Measurements from ENCODE around the gene NTMT1. TPM values are rescaled to one million over a fixed set of nuclear protein-coding genes. Genes with fewer than 3 reads are reported as not detected.

NTMT1 gene, protein sequence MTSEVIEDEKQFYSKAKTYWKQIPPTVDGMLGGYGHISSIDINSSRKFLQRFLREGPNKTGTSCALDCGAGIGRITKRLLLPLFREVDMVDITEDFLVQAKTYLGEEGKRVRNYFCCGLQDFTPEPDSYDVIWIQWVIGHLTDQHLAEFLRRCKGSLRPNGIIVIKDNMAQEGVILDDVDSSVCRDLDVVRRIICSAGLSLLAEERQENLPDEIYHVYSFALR
- total RNA-seq = 10 to 100 TPM; 39.3 to 51.9 TPM

GRCh38 chr9:129626079-129626624 is at the start of gene NTMT1:
TSS of gene NTMT1 (plus strand) at chr9:129626163. CDS start at chr9:129632704, 6,541 bp downstream.
- Mint-ChIP-seq H3K9me3 (no peaks in the 10 kb centered on the region), H3K4me1 (ENCODE audit: low read depth) (peaks cover 61% of the 10 kb centered on the region), H3K36me3 (ENCODE audit: insufficient read depth in 2 of 2) (peaks cover 0 to 4% of the 10 kb centered on the region in 2 donors), H3K4me3 (peak within 1 kb of the TSS; percentile 82 to 90), H3K27ac (peak within 1 kb of the TSS; percentile 96), H3K27me3 (ENCODE audit: low read depth) (peaks cover 14% of the 10 kb centered on the region)
- DNase-seq (peak; percentile 87 to 94), ATAC-seq (replicated peaks in 1 of 2) (peak; percentile 81 to 87)

- ATAC-seq (replicated peaks in 1 of 2) = no peak
- DNase-seq = no peak
- no peak overlapping the region for H3K4me3 Mint-ChIP-seq
- H3K27me3 Mint-ChIP-seq (ENCODE audit: low read depth) = peaks cover 6% of the 10 kb centered on the region
- H3K4me1 Mint-ChIP-seq (ENCODE audit: low read depth) = peaks cover 30% of the 10 kb centered on the region
- peaks cover 2 to 5% of the 10 kb centered on the region in 2 donors for H3K9me3 Mint-ChIP-seq
- peaks cover 0 to 6% of the 10 kb centered on the region in 2 donors for H3K36me3 Mint-ChIP-seq (ENCODE audit: insufficient read depth in 2 of 2)
- no peak overlapping the region for H3K27ac Mint-ChIP-seq
Observed at GRCh38 chr9:129576546-129577543, 49.1 kb upstream of the NTMT1 start.

DNA sequence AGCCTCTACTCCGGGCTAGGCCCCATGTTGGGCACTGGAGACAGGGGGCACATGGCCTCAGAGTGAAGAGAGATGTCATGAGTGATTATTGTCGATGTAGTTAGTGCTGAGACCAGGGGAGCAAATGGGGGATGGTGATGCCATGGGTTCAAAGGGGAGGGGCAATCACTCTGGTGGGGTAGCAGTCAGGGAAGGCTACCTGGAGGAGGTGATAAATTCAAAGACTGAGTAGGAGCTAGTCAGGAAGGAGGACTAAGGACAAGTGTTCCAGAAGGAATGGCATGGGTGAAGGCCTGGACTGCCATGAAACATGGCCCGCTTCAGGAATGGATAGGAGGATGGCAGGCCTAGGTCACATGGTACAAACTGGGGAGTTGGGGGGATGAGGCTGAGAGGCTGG is 46.7 kb upstream of the NTMT1 start:
- Mint-ChIP-seq H3K9me3 (peaks cover 0 to 1% of the 10 kb centered on the region in 2 donors), H3K4me1 (ENCODE audit: low read depth) (peaks cover 54% of the 10 kb centered on the region), H3K27ac (no peak overlapping the region), H3K4me3 (peak overlapping the region in 1 of 2 donors; percentile 20), H3K27me3 (ENCODE audit: low read depth) (peaks cover 6% of the 10 kb centered on the region), H3K36me3 (ENCODE audit: insufficient read depth in 2 of 2) (no peaks in the 10 kb centered on the region)
- ATAC-seq (replicated peaks in 1 of 2) = no peak
- DNase-seq = no peak

DNA sequence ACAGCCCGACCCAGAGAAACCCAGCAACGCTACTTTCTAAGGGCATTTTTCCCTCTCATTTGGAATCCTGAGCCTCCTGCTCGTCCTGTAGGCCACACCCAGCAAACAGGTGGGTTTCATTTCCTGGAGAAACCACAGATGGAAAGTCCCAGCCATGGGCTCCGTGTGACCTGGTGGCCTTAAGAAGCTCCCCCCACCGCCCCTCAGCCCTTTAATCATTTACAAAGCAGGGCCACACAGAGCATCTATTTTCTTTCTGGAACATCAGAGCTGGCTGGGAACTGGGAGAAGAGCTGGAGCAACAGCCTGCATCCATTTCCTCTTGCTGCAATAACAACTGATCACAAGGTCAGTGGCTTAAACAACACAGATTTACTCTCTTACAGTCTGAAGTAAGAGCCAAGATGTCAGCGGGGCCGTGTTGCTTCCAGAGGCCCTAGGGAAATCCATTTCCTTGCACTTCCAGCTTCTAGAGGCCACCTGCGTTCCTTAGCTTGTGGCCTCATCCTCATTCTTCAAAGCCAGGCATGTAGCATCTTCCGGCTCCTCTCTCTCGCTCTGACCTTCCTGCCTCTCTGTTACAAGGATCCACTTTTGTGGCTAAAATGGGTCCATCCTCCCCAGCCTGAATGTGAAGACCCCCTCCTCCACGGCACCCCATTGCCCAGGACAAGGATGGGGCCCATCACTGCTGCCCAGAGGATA is 45.6 kb upstream of the NTMT1 start:
- peak overlapping the region; percentile 22 to 43 for H3K4me3 Mint-ChIP-seq
- no peaks in the 10 kb centered on the region for H3K36me3 Mint-ChIP-seq (ENCODE audit: insufficient read depth in 2 of 2)

DNA sequence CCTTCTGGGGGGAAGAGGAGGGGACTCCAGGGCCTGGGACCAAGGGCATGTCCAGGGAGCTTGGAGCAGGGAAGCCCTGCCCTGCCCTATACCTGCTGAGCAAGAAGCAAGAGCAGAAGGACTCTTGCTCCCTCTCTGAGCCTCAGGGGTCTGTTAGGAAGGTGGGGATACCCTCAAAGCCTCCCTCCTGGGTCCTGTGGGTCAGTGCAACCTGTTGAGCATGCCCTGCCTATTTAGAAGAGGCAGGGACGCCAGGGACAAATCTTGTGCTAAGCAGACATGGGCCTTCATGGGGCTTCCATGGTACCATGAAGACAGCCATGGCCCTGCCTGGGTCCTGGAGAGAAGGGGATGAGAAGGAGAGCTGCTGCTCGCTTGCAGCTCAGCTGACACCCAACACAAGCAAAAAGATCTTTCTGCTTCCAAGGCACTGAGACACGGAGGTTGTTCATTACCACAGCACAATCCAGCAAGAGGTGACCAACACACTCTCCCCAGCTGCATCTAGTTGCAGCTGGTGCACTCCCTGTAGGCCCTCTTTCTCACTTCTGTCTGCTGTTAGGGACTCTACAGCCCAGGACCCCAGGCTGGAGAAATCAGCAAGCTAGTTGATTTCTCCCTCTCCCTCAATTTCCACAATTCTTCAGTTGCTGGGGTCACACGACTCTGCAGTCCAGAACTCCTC is 44.3 kb upstream of the NTMT1 start:
- H3K4me3 Mint-ChIP-seq = no peak overlapping the region
- ATAC-seq (replicated peaks in 1 of 2) (no peak), DNase-seq (no peak)
- no peaks in the 10 kb centered on the region for H3K36me3 Mint-ChIP-seq (ENCODE audit: insufficient read depth in 2 of 2)
- peaks cover 64% of the 10 kb centered on the region for H3K4me1 Mint-ChIP-seq (ENCODE audit: low read depth)
- no peak overlapping the region for H3K27ac Mint-ChIP-seq
- no peaks in the 10 kb centered on the region for H3K27me3 Mint-ChIP-seq (ENCODE audit: low read depth)
- peaks cover 0 to 2% of the 10 kb centered on the region in 2 donors for H3K9me3 Mint-ChIP-seq

More for the DNA sequence above, 45.6 kb upstream of the NTMT1 start:
- Mint-ChIP-seq H3K9me3 (peaks cover 1 to 2% of the 10 kb centered on the region in 2 donors), H3K4me1 (ENCODE audit: low read depth) (peaks cover 59% of the 10 kb centered on the region), H3K27ac (no peak overlapping the region), H3K27me3 (ENCODE audit: low read depth) (peaks cover 6% of the 10 kb centered on the region)
- DNase-seq = peak; percentile 44 to 54
- ATAC-seq (replicated peaks in 1 of 2) = peak; percentile 43 to 59

DNA sequence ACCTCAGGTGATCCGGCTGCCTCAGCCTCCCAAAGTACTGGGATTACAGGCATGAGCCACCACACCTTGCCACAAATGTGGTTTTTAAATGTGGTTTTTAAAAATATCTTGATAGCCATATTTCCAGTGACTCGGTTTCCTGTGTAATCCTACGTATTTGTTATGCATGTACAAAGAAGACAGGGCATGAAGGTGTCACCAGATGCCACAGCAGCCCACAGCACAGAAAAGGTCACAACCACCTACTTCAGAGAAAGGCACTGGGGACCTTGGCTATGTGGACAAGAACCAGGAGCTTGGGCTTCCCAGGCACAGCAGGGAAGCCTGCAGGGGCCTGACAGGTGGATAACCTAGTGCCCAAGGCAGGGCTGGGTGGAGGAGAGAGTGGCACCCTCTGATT is 43.1 kb upstream of the NTMT1 start:
- Mint-ChIP-seq H3K27me3 (ENCODE audit: low read depth) (no peaks in the 10 kb centered on the region), H3K9me3 (peaks cover 0 to 2% of the 10 kb centered on the region in 2 donors), H3K4me1 (ENCODE audit: low read depth) (peaks cover 59% of the 10 kb centered on the region), H3K27ac (no peak overlapping the region), H3K4me3 (peak overlapping the region in 1 of 2 donors; percentile 36), H3K36me3 (ENCODE audit: insufficient read depth in 2 of 2) (no peaks in the 10 kb centered on the region)
- DNase-seq (peak in 1 of 2 donors; percentile 10), ATAC-seq (replicated peaks in 1 of 2) (peak; percentile 55 to 57)

GRCh38 chr9:129583308-129584038 is 42.5 kb upstream of the NTMT1 start:
- Mint-ChIP-seq H3K9me3 (peaks cover 0 to 2% of the 10 kb centered on the region in 2 donors), H3K4me1 (ENCODE audit: low read depth) (peaks cover 59% of the 10 kb centered on the region)

DNA sequence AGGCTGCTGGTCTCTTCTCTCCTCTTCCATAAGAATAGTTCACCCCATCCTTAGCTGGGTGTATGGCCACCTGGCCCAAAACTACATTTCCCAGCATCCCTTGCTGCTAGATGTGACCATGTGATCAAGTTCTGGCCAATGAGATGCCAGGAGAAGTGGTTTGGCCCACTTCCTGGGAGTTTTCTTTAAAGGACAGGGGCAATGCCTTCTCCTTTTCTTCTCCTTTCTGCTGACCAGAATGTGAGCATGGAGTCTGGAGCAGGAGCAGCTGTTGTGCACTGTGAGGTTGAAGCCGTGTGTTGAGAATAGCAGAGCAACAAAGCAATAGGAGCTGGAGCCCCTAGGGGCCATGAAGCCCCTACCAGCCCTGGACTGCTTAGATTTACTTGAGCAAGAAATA is 41.8 kb upstream of the NTMT1 start:
- peak overlapping the region; percentile 80 for H3K27ac Mint-ChIP-seq
- H3K9me3 Mint-ChIP-seq = peaks cover 0 to 2% of the 10 kb centered on the region in 2 donors
- H3K36me3 Mint-ChIP-seq (ENCODE audit: insufficient read depth in 2 of 2) = no peaks in the 10 kb centered on the region
- DNase-seq (peak; percentile 65 to 67), ATAC-seq (replicated peaks in 1 of 2) (peak; percentile 60 to 61)
- no peaks in the 10 kb centered on the region for H3K27me3 Mint-ChIP-seq (ENCODE audit: low read depth)
- H3K4me3 Mint-ChIP-seq = peak overlapping the region in 1 of 2 donors; percentile 20
- peaks cover 58% of the 10 kb centered on the region for H3K4me1 Mint-ChIP-seq (ENCODE audit: low read depth)

More at GRCh38 chr9:129583308-129584038, 42.5 kb upstream of the NTMT1 start:
- peak overlapping the region; percentile 31 for H3K27ac Mint-ChIP-seq
- DNase-seq (no peak), ATAC-seq (replicated peaks in 1 of 2) (peak; percentile 18 to 32)
- H3K4me3 Mint-ChIP-seq = peak overlapping the region; percentile 42 to 59
- H3K27me3 Mint-ChIP-seq (ENCODE audit: low read depth) = no peaks in the 10 kb centered on the region
- H3K36me3 Mint-ChIP-seq (ENCODE audit: insufficient read depth in 2 of 2) = no peaks in the 10 kb centered on the region

GRCh38 chr9:129585352-129585751 is 40.6 kb upstream of the NTMT1 start:
- Mint-ChIP-seq H3K27ac (no peak overlapping the region), H3K4me1 (ENCODE audit: low read depth) (peaks cover 45% of the 10 kb centered on the region), H3K4me3 (no peak overlapping the region), H3K27me3 (ENCODE audit: low read depth) (no peaks in the 10 kb centered on the region), H3K36me3 (ENCODE audit: insufficient read depth in 2 of 2) (no peaks in the 10 kb centered on the region), H3K9me3 (peaks cover 0 to 2% of the 10 kb centered on the region in 2 donors)
- no peak for ATAC-seq (replicated peaks in 1 of 2)
- no peak for DNase-seq

- Mint-ChIP-seq H3K27ac (no peak overlapping the region), H3K4me3 (no peak overlapping the region), H3K4me1 (ENCODE audit: low read depth) (peaks cover 36% of the 10 kb centered on the region), H3K27me3 (ENCODE audit: low read depth) (no peaks in the 10 kb centered on the region), H3K36me3 (ENCODE audit: insufficient read depth in 2 of 2) (no peaks in the 10 kb centered on the region), H3K9me3 (peaks cover 0 to 2% of the 10 kb centered on the region in 2 donors)
- ATAC-seq (replicated peaks in 1 of 2) (peak; percentile 14 to 52), DNase-seq (no peak)
Observed at GRCh38 chr9:129586245-129586644, 39.7 kb upstream of the NTMT1 start.

DNA sequence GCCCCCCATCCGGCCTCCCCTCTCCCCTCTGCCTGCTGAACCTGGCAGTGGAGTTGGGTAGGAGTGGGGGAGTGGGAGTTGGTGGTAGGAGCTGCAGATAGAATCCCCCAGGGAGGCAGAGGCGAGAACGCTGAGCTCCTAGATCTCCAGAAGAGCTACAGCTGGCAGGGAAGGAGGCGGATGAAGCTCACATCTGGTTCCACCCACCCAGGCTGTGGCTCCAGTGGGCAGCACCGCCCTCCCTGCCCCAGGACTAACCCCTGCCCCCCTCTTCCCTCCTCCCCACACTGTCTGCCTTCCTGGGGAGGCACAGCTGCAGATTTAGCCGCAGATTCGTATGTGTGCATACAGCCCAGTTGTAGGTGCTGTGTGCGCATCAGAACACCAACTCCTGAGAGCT is 39.3 kb upstream of the NTMT1 start:
- no peak overlapping the region for H3K27ac Mint-ChIP-seq
- no peak for DNase-seq
- no peaks in the 10 kb centered on the region for H3K27me3 Mint-ChIP-seq (ENCODE audit: low read depth)
- peaks cover 36% of the 10 kb centered on the region for H3K4me1 Mint-ChIP-seq (ENCODE audit: low read depth)
- ATAC-seq (replicated peaks in 1 of 2) = no peak
- H3K9me3 Mint-ChIP-seq = peaks cover 0 to 2% of the 10 kb centered on the region in 2 donors
- no peak overlapping the region for H3K4me3 Mint-ChIP-seq
- no peaks in the 10 kb centered on the region for H3K36me3 Mint-ChIP-seq (ENCODE audit: insufficient read depth in 2 of 2)
